ENCODE results near the gene SLC35F3.
"Not testable (repeated sequence)": the region's sequence is repeated elsewhere in the genome, so short reads cannot be mapped to it uniquely, and the experiment has no call there.

Gene SLC35F3

GRCh38 chr1:234107416-234108021 is 203.0 kb downstream of the SLC35F3 start:
- DNase-seq = no peak

GRCh38 chr1:234108921-234109320 is 204.4 kb downstream of the SLC35F3 start:
- DNase-seq = no peak

GRCh38 chr1:234109840-234110239 is 205.4 kb downstream of the SLC35F3 start:
- DNase-seq = no peak

GRCh38 chr1:234111458-234112142 is 207.1 kb downstream of the SLC35F3 start:
- DNase-seq = peak; percentile 33

- DNase-seq = peak; percentile 54
These were observed 210.3 kb downstream of the SLC35F3 start for GRCh38 chr1:234114648-234115307.

- no peak for DNase-seq
These were observed 214.4 kb downstream of the SLC35F3 start for GRCh38 chr1:234118911-234119310.

- DNase-seq = no peak
These were observed 215.0 kb downstream of the SLC35F3 start for GRCh38 chr1:234119431-234119830.

- DNase-seq = no peak
These were observed 216.0 kb downstream of the SLC35F3 start for GRCh38 chr1:234120327-234120944.

- DNase-seq = not testable (repeated sequence)
These were observed 217.2 kb downstream of the SLC35F3 start for GRCh38 chr1:234121659-234122058.

- DNase-seq = not testable (repeated sequence)
These were observed 218.1 kb downstream of the SLC35F3 start for GRCh38 chr1:234122571-234122970.

GRCh38 chr1:234123867-234124266 is 219.4 kb downstream of the SLC35F3 start:
- DNase-seq = no peak

GRCh38 chr1:234125283-234125682 is 220.8 kb downstream of the SLC35F3 start:
- DNase-seq = no peak

- no peak for DNase-seq
These were observed 221.2 kb downstream of the SLC35F3 start for GRCh38 chr1:234125714-234126113.

- DNase-seq = no peak
These were observed 222.7 kb downstream of the SLC35F3 start for GRCh38 chr1:234127026-234127671.

GRCh38 chr1:234132795-234133194 is 228.3 kb downstream of the SLC35F3 start:
- no peak for DNase-seq

- no peak for DNase-seq
These were observed 230.4 kb downstream of the SLC35F3 start for GRCh38 chr1:234134878-234135277.

GRCh38 chr1:234135501-234135900 is 231.0 kb downstream of the SLC35F3 start:
- no peak for DNase-seq

GRCh38 chr1:234136073-234136472 is 231.6 kb downstream of the SLC35F3 start:
- no peak for DNase-seq

- DNase-seq = no peak
These were observed 235.5 kb downstream of the SLC35F3 start for GRCh38 chr1:234139966-234140365.

- no peak for DNase-seq
These were observed 235.9 kb downstream of the SLC35F3 start for GRCh38 chr1:234140388-234140787.

GRCh38 chr1:234141006-234141405 is 236.5 kb downstream of the SLC35F3 start:
- no peak for DNase-seq

- no peak for DNase-seq
These were observed 239.2 kb downstream of the SLC35F3 start for GRCh38 chr1:234143681-234144080.

GRCh38 chr1:234144901-234145300 is 240.4 kb downstream of the SLC35F3 start:
- no peak for DNase-seq

Data from fibroblast of skin of scalp (primary cell).